Muscle of leg (tissue), 11 donors: ENCODE results near the gene CSF2. TPM values are rescaled to one million over a fixed set of nuclear protein-coding genes. Genes with fewer than 3 reads are reported as not detected.

Experiments used
- DNase-seq: peaks from one replicate; pipeline ENCODE4 v3.0.0; 2013
- H3K27ac ChIP-seq: one replicate; pipeline ENCODE4 v1.5.1; 2013; ENCODE audit warnings: mild to moderate bottlenecking, low read length, control low read depth
- H3K27me3 ChIP-seq: one replicate; pipeline ENCODE4 v1.6.1; 2013; ENCODE audit warnings: low read length; ENCODE audit not compliant: control insufficient read depth, insufficient read depth
- H3K36me3 ChIP-seq: one replicate; pipeline ENCODE4 v1.6.1; 2013; ENCODE audit warnings: low read length; ENCODE audit not compliant: control insufficient read depth, insufficient read depth
- H3K4me1 ChIP-seq: one replicate; pipeline ENCODE4 v1.6.1; 2013; ENCODE audit warnings: low read length; ENCODE audit not compliant: control insufficient read depth, insufficient read depth
- H3K4me3 ChIP-seq: one replicate; pipeline ENCODE4 v1.5.1; 2013; ENCODE audit warnings: low read length, control low read depth
- H3K9me3 ChIP-seq: replicated peaks from 2 replicates; pipeline ENCODE4 v1.6.1; 2013; ENCODE audit warnings: low read depth, low read length; ENCODE audit not compliant: control insufficient read depth
- WGBS: methylation state at CpG from one replicate; pipeline ENCODE4 v1.1.5; 2013; ENCODE audit warnings: missing lambda C conversion rate; ENCODE audit not compliant: insufficient coverage; 5-methylcytosine and 5-hydroxymethylcytosine counted together
- polyA plus RNA-seq, 8 donors: library from polyadenylated mRNA; unstranded; fragments of 120-200 nt; gene quantifications; one replicate each; pipeline versions ENCODE4 v1.2.1 to v1.2.3, GENCODE V29; 2013; ENCODE audit warnings: inconsistent platforms in 1 of 8, low replicate concordance in 1 of 8; ENCODE audit not compliant: insufficient read length in 8 of 8, insufficient read depth in 1 of 8
- total RNA-seq: library from RNA; stranded (reverse); fragments of 120-200 nt; gene quantifications from one replicate; pipeline ENCODE4 v1.2.4, GENCODE V29; 2013

The CSF2 gene
- total and polyA plus RNA-seq, 9 donors, result not detected

- WGBS, result no CpG with 5 or more reads among the region's 4 CpGs
- no peaks in the 10 kb centered on the region for H3K9me3 ChIP-seq
Observed at GRCh38 chr5:132033122-132033521, 40.5 kb upstream of the CSF2 start.

GRCh38 chr5:132037353-132037752 lies 36.2 kb upstream of the CSF2 start:
- WGBS, result no CpG with 5 or more reads among the region's 2 CpGs
- Histone ChIP-seq H3K27ac (no peak overlapping the region), H3K36me3 (no peaks in the 10 kb centered on the region), H3K9me3 (no peaks in the 10 kb centered on the region), H3K4me3 (no peak overlapping the region), H3K27me3 (no peaks in the 10 kb centered on the region), H3K4me1 (no peaks in the 10 kb centered on the region)
- no peak for DNase-seq

More at GRCh38 chr5:132033122-132033521, 40.5 kb upstream of the CSF2 start:
- Histone ChIP-seq H3K27me3 (peaks cover 3% of the 10 kb centered on the region), H3K36me3 (no peaks in the 10 kb centered on the region), H3K4me1 (no peaks in the 10 kb centered on the region), H3K4me3 (no peak overlapping the region), H3K27ac (no peak overlapping the region)
- DNase-seq, result no peak

GRCh38 chr5:132044207-132044606 lies 29.4 kb upstream of the CSF2 start:
- Histone ChIP-seq H3K27ac (no peak overlapping the region), H3K27me3 (no peaks in the 10 kb centered on the region), H3K4me1 (no peaks in the 10 kb centered on the region), H3K36me3 (no peaks in the 10 kb centered on the region), H3K9me3 (no peaks in the 10 kb centered on the region), H3K4me3 (no peak overlapping the region)
- WGBS, result 96% methylated on average over 5 of the region's 10 CpGs
- no peak for DNase-seq

GRCh38 chr5:132046880-132047299 lies 26.7 kb upstream of the CSF2 start:
- peaks cover 2% of the 10 kb centered on the region for H3K27me3 ChIP-seq
- 72% methylated on average over 7 of the region's 7 CpGs for WGBS
- no peaks in the 10 kb centered on the region for H3K36me3 ChIP-seq
- H3K4me3 ChIP-seq, result no peak overlapping the region
- H3K4me1 ChIP-seq, result no peaks in the 10 kb centered on the region
- no peak overlapping the region for H3K27ac ChIP-seq
- DNase-seq, result no peak
- H3K9me3 ChIP-seq, result no peaks in the 10 kb centered on the region

GRCh38 chr5:132049093-132049492 lies 24.5 kb upstream of the CSF2 start:
- no peaks in the 10 kb centered on the region for H3K9me3 ChIP-seq
- H3K4me1 ChIP-seq, result no peaks in the 10 kb centered on the region
- 23% methylated on average over 2 of the region's 4 CpGs for WGBS
- no peak overlapping the region for H3K27ac ChIP-seq
- DNase-seq, result no peak
- no peak overlapping the region for H3K4me3 ChIP-seq
- peaks cover 2% of the 10 kb centered on the region for H3K27me3 ChIP-seq
- H3K36me3 ChIP-seq, result no peaks in the 10 kb centered on the region

GRCh38 chr5:132049559-132049958 lies 24.0 kb upstream of the CSF2 start:
- Histone ChIP-seq H3K4me1 (no peaks in the 10 kb centered on the region), H3K4me3 (no peak overlapping the region), H3K27me3 (peaks cover 2% of the 10 kb centered on the region), H3K36me3 (no peaks in the 10 kb centered on the region), H3K9me3 (no peaks in the 10 kb centered on the region), H3K27ac (no peak overlapping the region)
- DNase-seq, result no peak
- 84% methylated on average over 12 of the region's 12 CpGs for WGBS

GRCh38 chr5:132050136-132050535 lies 23.5 kb upstream of the CSF2 start:
- 62% methylated on average over 4 of the region's 5 CpGs for WGBS
- Histone ChIP-seq H3K27me3 (peaks cover 2% of the 10 kb centered on the region), H3K4me1 (no peaks in the 10 kb centered on the region), H3K9me3 (no peaks in the 10 kb centered on the region), H3K27ac (no peak overlapping the region), H3K36me3 (no peaks in the 10 kb centered on the region), H3K4me3 (no peak overlapping the region)
- peak; percentile 48 for DNase-seq

- no peaks in the 10 kb centered on the region for H3K4me1 ChIP-seq
- H3K36me3 ChIP-seq, result no peaks in the 10 kb centered on the region
- no peaks in the 10 kb centered on the region for H3K9me3 ChIP-seq
- H3K27ac ChIP-seq, result no peak overlapping the region
- no peak overlapping the region for H3K4me3 ChIP-seq
- DNase-seq, result no peak
- H3K27me3 ChIP-seq, result peaks cover 2% of the 10 kb centered on the region
- 53% methylated on average over 2 of the region's 9 CpGs for WGBS
Observed at GRCh38 chr5:132050661-132051552, 22.7 kb upstream of the CSF2 start.

GRCh38 chr5:132052520-132052919 lies 21.1 kb upstream of the CSF2 start:
- Histone ChIP-seq H3K4me1 (no peaks in the 10 kb centered on the region), H3K4me3 (no peak overlapping the region), H3K27me3 (peaks cover 2% of the 10 kb centered on the region), H3K36me3 (no peaks in the 10 kb centered on the region), H3K9me3 (no peaks in the 10 kb centered on the region), H3K27ac (no peak overlapping the region)
- no peak for DNase-seq
- 71% methylated on average over 10 of the region's 10 CpGs for WGBS

GRCh38 chr5:132053483-132053882 lies 20.1 kb upstream of the CSF2 start:
- Histone ChIP-seq H3K27me3 (peaks cover 2% of the 10 kb centered on the region), H3K27ac (no peak overlapping the region), H3K4me1 (no peaks in the 10 kb centered on the region), H3K9me3 (no peaks in the 10 kb centered on the region), H3K4me3 (no peak overlapping the region), H3K36me3 (no peaks in the 10 kb centered on the region)
- DNase-seq, result no peak
- WGBS, result 89% methylated on average over 4 of the region's 4 CpGs
